Adrenal gland (tissue), 5 donors: Measurements from ENCODE around the gene ANKS1B.

Experiments
- POLR2A ChIP-seq, 2 donors: fragments of 450-650 bp; IDR thresholded peaks; one replicate each; pipeline ENCODE4 v1.6.1; 2017; ENCODE audit warnings: antibody characterized with exemption in 2 of 2, mild to moderate bottlenecking in 2 of 2, moderate library complexity in 1 of 2
- TF ChIP-seq, protein P1 (sequence below), 6 experiments: fragments of 450-650 bp in 4 of 6; fragments of 200-600 bp in 2 of 6; sonication (generic) in 1 of 6; IDR thresholded peaks; 1 replicate in 5 of 6; 2 replicates in 1 of 6; pipeline versions ENCODE4 v1.5.1 to v1.8.0; 2016 to 2021; ENCODE audit warnings: antibody characterized with exemption in 6 of 6, mild to moderate bottlenecking in 2 of 6, moderate library complexity in 1 of 6
- donor health status: DM: no; HTN: no; CAD: no.

DNA sequence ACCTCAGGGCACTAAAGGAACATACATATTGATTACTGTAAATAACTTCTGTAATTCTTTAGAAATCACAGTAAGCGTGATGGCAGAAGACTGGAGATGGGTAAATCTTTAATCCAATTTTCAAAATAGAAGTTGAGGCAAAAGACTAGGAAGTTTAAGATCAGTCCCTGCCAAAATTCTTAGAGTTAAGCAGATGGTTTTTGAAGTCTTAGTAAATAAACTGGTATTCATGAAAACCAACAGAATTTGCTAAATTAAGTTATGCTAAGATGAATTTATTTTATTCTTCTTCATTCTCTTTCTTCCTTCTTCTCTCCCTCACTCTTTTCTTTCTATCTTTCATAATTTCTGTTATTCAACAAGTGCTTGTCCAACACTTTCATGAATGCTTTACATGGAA, 435.5 kb downstream of the ANKS1B start:
- TF ChIP-seq, protein P1, sequence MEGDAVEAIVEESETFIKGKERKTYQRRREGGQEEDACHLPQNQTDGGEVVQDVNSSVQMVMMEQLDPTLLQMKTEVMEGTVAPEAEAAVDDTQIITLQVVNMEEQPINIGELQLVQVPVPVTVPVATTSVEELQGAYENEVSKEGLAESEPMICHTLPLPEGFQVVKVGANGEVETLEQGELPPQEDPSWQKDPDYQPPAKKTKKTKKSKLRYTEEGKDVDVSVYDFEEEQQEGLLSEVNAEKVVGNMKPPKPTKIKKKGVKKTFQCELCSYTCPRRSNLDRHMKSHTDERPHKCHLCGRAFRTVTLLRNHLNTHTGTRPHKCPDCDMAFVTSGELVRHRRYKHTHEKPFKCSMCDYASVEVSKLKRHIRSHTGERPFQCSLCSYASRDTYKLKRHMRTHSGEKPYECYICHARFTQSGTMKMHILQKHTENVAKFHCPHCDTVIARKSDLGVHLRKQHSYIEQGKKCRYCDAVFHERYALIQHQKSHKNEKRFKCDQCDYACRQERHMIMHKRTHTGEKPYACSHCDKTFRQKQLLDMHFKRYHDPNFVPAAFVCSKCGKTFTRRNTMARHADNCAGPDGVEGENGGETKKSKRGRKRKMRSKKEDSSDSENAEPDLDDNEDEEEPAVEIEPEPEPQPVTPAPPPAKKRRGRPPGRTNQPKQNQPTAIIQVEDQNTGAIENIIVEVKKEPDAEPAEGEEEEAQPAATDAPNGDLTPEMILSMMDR (IDR thresholded peaks at IDR 0.05) = no peak
- no peak for TF ChIP-seq POLR2A (IDR thresholded peaks at IDR 0.05)
